HepG2 (cell line): Measurements from ENCODE around the gene CCDC197. TPM values are rescaled to one million over a fixed set of nuclear protein-coding genes. Genes with fewer than 3 reads are reported as not detected.

Experiments used
- CAMTA2 ChIP-seq: sonication (generic); formaldehyde crosslinking; IDR thresholded peaks from 2 replicates; pipeline ENCODE4 v1.4.0; 2020; ENCODE audit warnings: mild to moderate bottlenecking, missing genetic modification reagents, borderline replicate concordance
- DR1 ChIP-seq: sonication (generic); formaldehyde crosslinking; IDR thresholded peaks from 2 replicates; pipeline ENCODE4 v1.8.0; 2021; ENCODE audit warnings: mild to moderate bottlenecking, missing genetic modification reagents, inconsistent platforms
- HES4 ChIP-seq: sonication (generic); formaldehyde crosslinking; IDR thresholded peaks from 2 replicates; pipeline ENCODE4 v1.9.0; 2021; ENCODE audit warnings: mild to moderate bottlenecking, missing genetic modification reagents, borderline replicate concordance
- MEIS2 ChIP-seq: sonication (generic); formaldehyde crosslinking; IDR thresholded peaks from 2 replicates; pipeline ENCODE4 v1.9.0; 2021; ENCODE audit warnings: mild to moderate bottlenecking, missing genetic modification reagents
- MTF2 ChIP-seq: sonication (generic); formaldehyde crosslinking; IDR thresholded peaks from 2 replicates; pipeline ENCODE4 v1.5.0; 2020; ENCODE audit warnings: missing genetic modification reagents, borderline replicate concordance
- NCOA1 ChIP-seq: sonication (generic); formaldehyde crosslinking; IDR thresholded peaks from 2 replicates; pipeline ENCODE4 v1.9.0; 2021; ENCODE audit warnings: missing genetic modification reagents
- POLR2AphosphoS2 ChIP-seq: IDR thresholded peaks from 2 replicates; pipeline ENCODE4 v1.6.1; 2011; ENCODE audit warnings: low read depth, low read length, improper control_type of control experiment
- SIX1 ChIP-seq: sonication (generic); formaldehyde crosslinking; IDR thresholded peaks from 2 replicates; pipeline ENCODE4 v1.4.0; 2020; ENCODE audit warnings: missing genetic modification reagents, borderline replicate concordance
- polyA plus RNA-seq, 8 experiments: library from polyadenylated mRNA; depleted of rRNA in 3 of 8; stranded (reverse) in 7 of 8; unstranded in 1 of 8; fragments of >200 nt; fragmentation: Illumina TruSeq in 4 of 8; extraction: Trizol in 4 of 8; gene quantifications; 2 replicates each; pipeline versions ENCODE4 v1.2.1 to v1.2.3, GENCODE V29; 2011 to 2016; ENCODE audit warnings: low read depth in 4 of 8, missing spikeins in 1 of 8, mixed read lengths in 1 of 8; ENCODE audit not compliant: insufficient read depth in 1 of 8
- total RNA-seq, 5 experiments: library from RNA; depleted of rRNA; stranded (reverse); fragments of >200 nt; fragmentation: Illumina TruSeq; extraction: Trizol; gene quantifications; 2 replicates each; pipeline ENCODE4 v1.2.3, GENCODE V29; 2016; ENCODE audit warnings: low read depth in 1 of 5
- TF ChIP-seq, protein P1 (sequence below): sonication (generic); formaldehyde crosslinking; IDR thresholded peaks from 2 replicates; pipeline ENCODE4 v1.5.0; 2020; ENCODE audit warnings: missing genetic modification reagents
- TF ChIP-seq, protein P2 (sequence below): sonication (generic); formaldehyde crosslinking; IDR thresholded peaks from 2 replicates; pipeline ENCODE4 v1.5.0; 2020; ENCODE audit warnings: missing genetic modification reagents
- TF ChIP-seq, protein P3 (sequence below): sonication (generic); formaldehyde crosslinking; conservative IDR thresholded peaks from 2 replicates; pipeline ENCODE4 v1.4.0; 2020; ENCODE audit warnings: missing genetic modification reagents
- TF ChIP-seq, protein P4 (sequence below): sonication (generic); formaldehyde crosslinking; IDR thresholded peaks from 2 replicates; pipeline ENCODE4 v1.4.0; 2020; ENCODE audit warnings: low read depth, mild to moderate bottlenecking, missing genetic modification reagents
- TF ChIP-seq, protein P5 (sequence below): sonication (generic); formaldehyde crosslinking; IDR thresholded peaks from 2 replicates; pipeline ENCODE4 v1.5.0; 2020; ENCODE audit warnings: mild to moderate bottlenecking, missing genetic modification reagents
- TF ChIP-seq, protein P6 (sequence below): sonication (generic); formaldehyde crosslinking; IDR thresholded peaks from 2 replicates; pipeline ENCODE4 v1.4.0; 2020; ENCODE audit warnings: mild to moderate bottlenecking, missing genetic modification reagents
- TF ChIP-seq, protein P7 (sequence below): IDR thresholded peaks from 2 replicates; pipeline ENCODE4 v1.6.1; 2016
- TF ChIP-seq, protein P8 (sequence below): sonication (generic); formaldehyde crosslinking; conservative IDR thresholded peaks from 2 replicates; pipeline ENCODE4 v1.8.0; 2022; ENCODE audit warnings: mild to moderate bottlenecking, moderate library complexity, missing genetic modification reagents

CCDC197 gene
- total and polyA plus RNA-seq, 2 of the 13 experiments (the other 11 are each of a cell fraction or from before 2014, with no cell fraction given) = 0.11 to 0.13 TPM

DNA sequence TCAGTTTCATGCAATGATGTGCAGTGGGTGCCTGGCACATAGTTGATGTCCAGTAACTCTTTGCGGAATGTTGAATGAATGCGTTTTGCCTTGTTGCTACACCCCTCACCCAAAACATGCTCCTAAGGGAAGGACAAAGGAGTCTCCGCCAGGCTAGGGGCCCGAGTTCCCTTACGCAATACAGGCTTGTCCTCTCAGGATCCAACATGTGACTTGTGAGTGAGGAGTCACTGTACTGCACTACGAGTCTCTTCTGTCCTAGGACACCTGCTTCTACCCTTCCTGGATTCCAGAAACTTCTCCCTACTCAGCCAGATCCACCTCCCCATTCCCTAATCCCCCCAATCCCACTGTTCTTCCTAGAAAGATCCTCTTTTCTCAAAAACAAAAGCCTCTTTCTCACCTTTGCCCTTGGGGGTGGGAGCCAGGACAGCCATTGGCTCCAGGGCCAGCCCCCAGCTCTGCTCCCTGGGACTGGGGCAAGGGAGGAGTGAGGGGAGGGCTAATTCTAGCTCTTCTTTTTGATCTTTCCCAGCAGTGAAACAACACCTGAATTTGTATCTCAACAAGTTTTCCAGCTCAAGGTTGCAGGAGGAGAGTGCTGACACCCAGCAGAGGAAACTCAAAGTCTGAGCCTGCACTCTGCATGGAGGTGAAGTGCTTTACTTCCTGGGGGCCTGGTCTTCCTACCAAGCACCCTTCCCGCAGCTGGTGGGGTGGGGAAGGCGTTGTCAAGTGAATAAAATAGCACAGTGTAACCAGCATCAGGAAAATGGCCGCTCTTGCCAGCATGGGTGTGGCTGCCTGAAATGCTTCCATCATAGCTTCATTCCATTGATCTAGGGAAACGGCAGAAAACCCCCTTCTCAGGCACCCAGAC is 25.7 kb downstream of the CCDC197 start (continued):
- TF ChIP-seq DR1 (CRISPR knock-in tag) (no peak), MTF2 (CRISPR knock-in tag) (no peak), HES4 (no peak), CAMTA2 (CRISPR knock-in tag) (no peak), POLR2AphosphoS2 (no peak), MEIS2 (0 out of 2 replicates have a peak, but pooled peaks have one; percentile 5), SIX1 (CRISPR knock-in tag) (no peak), NCOA1 (CRISPR knock-in tag) (no peak)
- TF ChIP-seq, protein P1, sequence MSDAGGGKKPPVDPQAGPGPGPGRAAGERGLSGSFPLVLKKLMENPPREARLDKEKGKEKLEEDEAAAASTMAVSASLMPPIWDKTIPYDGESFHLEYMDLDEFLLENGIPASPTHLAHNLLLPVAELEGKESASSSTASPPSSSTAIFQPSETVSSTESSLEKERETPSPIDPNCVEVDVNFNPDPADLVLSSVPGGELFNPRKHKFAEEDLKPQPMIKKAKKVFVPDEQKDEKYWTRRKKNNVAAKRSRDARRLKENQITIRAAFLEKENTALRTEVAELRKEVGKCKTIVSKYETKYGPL (CRISPR knock-in tag) = no peak
- TF ChIP-seq, protein P2, sequence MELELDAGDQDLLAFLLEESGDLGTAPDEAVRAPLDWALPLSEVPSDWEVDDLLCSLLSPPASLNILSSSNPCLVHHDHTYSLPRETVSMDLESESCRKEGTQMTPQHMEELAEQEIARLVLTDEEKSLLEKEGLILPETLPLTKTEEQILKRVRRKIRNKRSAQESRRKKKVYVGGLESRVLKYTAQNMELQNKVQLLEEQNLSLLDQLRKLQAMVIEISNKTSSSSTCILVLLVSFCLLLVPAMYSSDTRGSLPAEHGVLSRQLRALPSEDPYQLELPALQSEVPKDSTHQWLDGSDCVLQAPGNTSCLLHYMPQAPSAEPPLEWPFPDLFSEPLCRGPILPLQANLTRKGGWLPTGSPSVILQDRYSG = no peak
- TF ChIP-seq, protein P3, sequence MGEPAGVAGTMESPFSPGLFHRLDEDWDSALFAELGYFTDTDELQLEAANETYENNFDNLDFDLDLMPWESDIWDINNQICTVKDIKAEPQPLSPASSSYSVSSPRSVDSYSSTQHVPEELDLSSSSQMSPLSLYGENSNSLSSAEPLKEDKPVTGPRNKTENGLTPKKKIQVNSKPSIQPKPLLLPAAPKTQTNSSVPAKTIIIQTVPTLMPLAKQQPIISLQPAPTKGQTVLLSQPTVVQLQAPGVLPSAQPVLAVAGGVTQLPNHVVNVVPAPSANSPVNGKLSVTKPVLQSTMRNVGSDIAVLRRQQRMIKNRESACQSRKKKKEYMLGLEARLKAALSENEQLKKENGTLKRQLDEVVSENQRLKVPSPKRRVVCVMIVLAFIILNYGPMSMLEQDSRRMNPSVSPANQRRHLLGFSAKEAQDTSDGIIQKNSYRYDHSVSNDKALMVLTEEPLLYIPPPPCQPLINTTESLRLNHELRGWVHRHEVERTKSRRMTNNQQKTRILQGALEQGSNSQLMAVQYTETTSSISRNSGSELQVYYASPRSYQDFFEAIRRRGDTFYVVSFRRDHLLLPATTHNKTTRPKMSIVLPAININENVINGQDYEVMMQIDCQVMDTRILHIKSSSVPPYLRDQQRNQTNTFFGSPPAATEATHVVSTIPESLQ = no peak
- TF ChIP-seq, protein P4, sequence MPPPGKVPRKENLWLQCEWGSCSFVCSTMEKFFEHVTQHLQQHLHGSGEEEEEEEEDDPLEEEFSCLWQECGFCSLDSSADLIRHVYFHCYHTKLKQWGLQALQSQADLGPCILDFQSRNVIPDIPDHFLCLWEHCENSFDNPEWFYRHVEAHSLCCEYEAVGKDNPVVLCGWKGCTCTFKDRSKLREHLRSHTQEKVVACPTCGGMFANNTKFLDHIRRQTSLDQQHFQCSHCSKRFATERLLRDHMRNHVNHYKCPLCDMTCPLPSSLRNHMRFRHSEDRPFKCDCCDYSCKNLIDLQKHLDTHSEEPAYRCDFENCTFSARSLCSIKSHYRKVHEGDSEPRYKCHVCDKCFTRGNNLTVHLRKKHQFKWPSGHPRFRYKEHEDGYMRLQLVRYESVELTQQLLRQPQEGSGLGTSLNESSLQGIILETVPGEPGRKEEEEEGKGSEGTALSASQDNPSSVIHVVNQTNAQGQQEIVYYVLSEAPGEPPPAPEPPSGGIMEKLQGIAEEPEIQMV (CRISPR knock-in tag) = no peak
- TF ChIP-seq, protein P5, sequence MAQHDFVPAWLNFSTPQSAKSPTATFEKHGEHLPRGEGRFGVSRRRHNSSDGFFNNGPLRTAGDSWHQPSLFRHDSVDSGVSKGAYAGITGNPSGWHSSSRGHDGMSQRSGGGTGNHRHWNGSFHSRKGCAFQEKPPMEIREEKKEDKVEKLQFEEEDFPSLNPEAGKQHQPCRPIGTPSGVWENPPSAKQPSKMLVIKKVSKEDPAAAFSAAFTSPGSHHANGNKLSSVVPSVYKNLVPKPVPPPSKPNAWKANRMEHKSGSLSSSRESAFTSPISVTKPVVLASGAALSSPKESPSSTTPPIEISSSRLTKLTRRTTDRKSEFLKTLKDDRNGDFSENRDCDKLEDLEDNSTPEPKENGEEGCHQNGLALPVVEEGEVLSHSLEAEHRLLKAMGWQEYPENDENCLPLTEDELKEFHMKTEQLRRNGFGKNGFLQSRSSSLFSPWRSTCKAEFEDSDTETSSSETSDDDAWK (CRISPR knock-in tag) = no peak
- TF ChIP-seq, protein P6, sequence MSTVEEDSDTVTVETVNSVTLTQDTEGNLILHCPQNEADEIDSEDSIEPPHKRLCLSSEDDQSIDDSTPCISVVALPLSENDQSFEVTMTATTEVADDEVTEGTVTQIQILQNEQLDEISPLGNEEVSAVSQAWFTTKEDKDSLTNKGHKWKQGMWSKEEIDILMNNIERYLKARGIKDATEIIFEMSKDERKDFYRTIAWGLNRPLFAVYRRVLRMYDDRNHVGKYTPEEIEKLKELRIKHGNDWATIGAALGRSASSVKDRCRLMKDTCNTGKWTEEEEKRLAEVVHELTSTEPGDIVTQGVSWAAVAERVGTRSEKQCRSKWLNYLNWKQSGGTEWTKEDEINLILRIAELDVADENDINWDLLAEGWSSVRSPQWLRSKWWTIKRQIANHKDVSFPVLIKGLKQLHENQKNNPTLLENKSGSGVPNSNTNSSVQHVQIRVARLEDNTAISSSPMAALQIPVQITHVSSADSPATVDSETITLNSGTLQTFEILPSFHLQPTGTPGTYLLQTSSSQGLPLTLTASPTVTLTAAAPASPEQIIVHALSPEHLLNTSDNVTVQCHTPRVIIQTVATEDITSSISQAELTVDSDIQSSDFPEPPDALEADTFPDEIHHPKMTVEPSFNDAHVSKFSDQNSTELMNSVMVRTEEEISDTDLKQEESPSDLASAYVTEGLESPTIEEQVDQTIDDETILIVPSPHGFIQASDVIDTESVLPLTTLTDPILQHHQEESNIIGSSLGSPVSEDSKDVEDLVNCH (CRISPR knock-in tag) = no peak
- TF ChIP-seq, protein P7, sequence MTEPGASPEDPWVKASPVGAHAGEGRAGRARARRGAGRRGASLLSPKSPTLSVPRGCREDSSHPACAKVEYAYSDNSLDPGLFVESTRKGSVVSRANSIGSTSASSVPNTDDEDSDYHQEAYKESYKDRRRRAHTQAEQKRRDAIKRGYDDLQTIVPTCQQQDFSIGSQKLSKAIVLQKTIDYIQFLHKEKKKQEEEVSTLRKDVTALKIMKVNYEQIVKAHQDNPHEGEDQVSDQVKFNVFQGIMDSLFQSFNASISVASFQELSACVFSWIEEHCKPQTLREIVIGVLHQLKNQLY (CRISPR knock-in tag) = 0 out of 2 replicates have a peak, but pooled peaks have one; percentile 40
- TF ChIP-seq, protein P8, sequence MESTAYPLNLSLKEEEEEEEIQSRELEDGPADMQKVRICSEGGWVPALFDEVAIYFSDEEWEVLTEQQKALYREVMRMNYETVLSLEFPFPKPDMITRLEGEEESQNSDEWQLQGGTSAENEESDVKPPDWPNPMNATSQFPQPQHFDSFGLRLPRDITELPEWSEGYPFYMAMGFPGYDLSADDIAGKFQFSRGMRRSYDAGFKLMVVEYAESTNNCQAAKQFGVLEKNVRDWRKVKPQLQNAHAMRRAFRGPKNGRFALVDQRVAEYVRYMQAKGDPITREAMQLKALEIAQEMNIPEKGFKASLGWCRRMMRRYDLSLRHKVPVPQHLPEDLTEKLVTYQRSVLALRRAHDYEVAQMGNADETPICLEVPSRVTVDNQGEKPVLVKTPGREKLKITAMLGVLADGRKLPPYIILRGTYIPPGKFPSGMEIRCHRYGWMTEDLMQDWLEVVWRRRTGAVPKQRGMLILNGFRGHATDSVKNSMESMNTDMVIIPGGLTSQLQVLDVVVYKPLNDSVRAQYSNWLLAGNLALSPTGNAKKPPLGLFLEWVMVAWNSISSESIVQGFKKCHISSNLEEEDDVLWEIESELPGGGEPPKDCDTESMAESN (CRISPR knock-in tag) = no peak
